Activated T-cell treated with anti-CD3 and anti-CD28 coated beads, Interleukin-2, amount 50 U/mL, for 72 hours (primary cell): ENCODE data around the gene PDGFB. TPM values are rescaled to one million over a fixed set of nuclear protein-coding genes. Genes with fewer than 3 reads are reported as not detected.

Experiments
- ATAC-seq, 2 donors: fragments of 150-1000 bp; cut with Tn5 transposase; replicated peaks in 1 of 2; 2 replicates each; pipeline ENCODE4 v1.10.0; 2021; ENCODE audit warnings: moderate library complexity in 2 of 2, mild to moderate bottlenecking in 1 of 2
- DNase-seq, 2 donors: peaks; one replicate each; pipeline ENCODE4 v3.0.0; 2021 to 2022; ENCODE audit warnings: mixed read lengths in 1 of 2
- H3K27ac Mint-ChIP-seq: one replicate; pipeline ENCODE4 v1.8.0; 2022; ENCODE audit warnings: mild to moderate bottlenecking, moderate library complexity, mixed read lengths
- H3K27me3 Mint-ChIP-seq: one replicate; pipeline ENCODE4 v1.8.0; 2022; ENCODE audit warnings: low read depth, mixed read lengths
- H3K36me3 Mint-ChIP-seq, 2 donors: one replicate each; pipeline ENCODE4 v1.8.0; 2022; ENCODE audit warnings: mixed read lengths in 2 of 2, mild to moderate bottlenecking in 1 of 2; ENCODE audit not compliant: insufficient read depth in 2 of 2
- H3K4me1 Mint-ChIP-seq: one replicate; pipeline ENCODE4 v1.8.0; 2022; ENCODE audit warnings: low read depth, mixed read lengths
- H3K4me3 Mint-ChIP-seq, 2 donors: one replicate each; pipeline ENCODE4 v1.8.0; 2022; ENCODE audit warnings: mild to moderate bottlenecking in 2 of 2, mixed read lengths in 2 of 2, moderate library complexity in 2 of 2
- H3K9me3 Mint-ChIP-seq, 2 donors: one replicate each; pipeline ENCODE4 v1.8.0; 2022; ENCODE audit warnings: mixed read lengths in 2 of 2
- total RNA-seq, 2 donors: library from RNA; stranded (reverse); gene quantifications; one replicate each; pipeline ENCODE4 v1.2.3, GENCODE V29; 2022

Gene PDGFB
- total RNA-seq, 2 donors from 2014 or later: 2.9 to 4.6 TPM

GRCh38 chr22:39229688-39230260, 15.0 kb downstream of the PDGFB start:
- peaks cover 28% of the 10 kb centered on the region for H3K27me3 Mint-ChIP-seq
- DNase-seq (no peak), ATAC-seq (no peak)
- H3K4me3 Mint-ChIP-seq: no peak overlapping the region
- H3K9me3 Mint-ChIP-seq: no peaks in the 10 kb centered on the region
- H3K27ac Mint-ChIP-seq: no peak overlapping the region
- no peaks in the 10 kb centered on the region for H3K36me3 Mint-ChIP-seq
- H3K4me1 Mint-ChIP-seq: peaks cover 28% of the 10 kb centered on the region

- ATAC-seq: no peak
- H3K4me1 Mint-ChIP-seq: peaks cover 26% of the 10 kb centered on the region
- H3K36me3 Mint-ChIP-seq: peaks cover 0 to 2% of the 10 kb centered on the region in 2 donors
- peaks cover 26% of the 10 kb centered on the region for H3K27me3 Mint-ChIP-seq
- H3K4me3 Mint-ChIP-seq: no peak overlapping the region
- no peak overlapping the region for H3K27ac Mint-ChIP-seq
- no peak for DNase-seq
- H3K9me3 Mint-ChIP-seq: no peaks in the 10 kb centered on the region
Measured at GRCh38 chr22:39229075-39229474, 15.7 kb downstream of the PDGFB start.

GRCh38 chr22:39227542-39228272, 17.1 kb downstream of the PDGFB start:
- ATAC-seq (no peak), DNase-seq (no peak)
- H3K9me3 Mint-ChIP-seq: no peaks in the 10 kb centered on the region
- H3K27ac Mint-ChIP-seq: no peak overlapping the region
- H3K36me3 Mint-ChIP-seq: peaks cover 0 to 2% of the 10 kb centered on the region in 2 donors
- peaks cover 19% of the 10 kb centered on the region for H3K4me1 Mint-ChIP-seq
- no peak overlapping the region for H3K4me3 Mint-ChIP-seq
- H3K27me3 Mint-ChIP-seq: peaks cover 34% of the 10 kb centered on the region

GRCh38 chr22:39226353-39226752, 18.4 kb downstream of the PDGFB start:
- no peaks in the 10 kb centered on the region for H3K9me3 Mint-ChIP-seq
- H3K27ac Mint-ChIP-seq: no peak overlapping the region
- peaks cover 28% of the 10 kb centered on the region for H3K27me3 Mint-ChIP-seq
- peaks cover 17% of the 10 kb centered on the region for H3K4me1 Mint-ChIP-seq
- no peak for ATAC-seq
- no peak overlapping the region for H3K4me3 Mint-ChIP-seq
- H3K36me3 Mint-ChIP-seq: peaks cover 0 to 2% of the 10 kb centered on the region in 2 donors
- no peak for DNase-seq

GRCh38 chr22:39225591-39225990, 19.2 kb downstream of the PDGFB start:
- ATAC-seq (no peak), DNase-seq (no peak)
- Mint-ChIP-seq H3K9me3 (no peaks in the 10 kb centered on the region), H3K27me3 (peaks cover 33% of the 10 kb centered on the region), H3K4me3 (no peak overlapping the region), H3K36me3 (peaks cover 0 to 2% of the 10 kb centered on the region in 2 donors), H3K4me1 (peaks cover 21% of the 10 kb centered on the region), H3K27ac (no peak overlapping the region)

GRCh38 chr22:39224550-39224949, 20.2 kb downstream of the PDGFB start:
- no peak for DNase-seq
- peaks cover 0 to 2% of the 10 kb centered on the region in 2 donors for H3K36me3 Mint-ChIP-seq
- peaks cover 0 to 3% of the 10 kb centered on the region in 2 donors for H3K9me3 Mint-ChIP-seq
- peaks cover 36% of the 10 kb centered on the region for H3K27me3 Mint-ChIP-seq
- H3K27ac Mint-ChIP-seq: no peak overlapping the region
- H3K4me3 Mint-ChIP-seq: no peak overlapping the region
- no peak for ATAC-seq
- peaks cover 16% of the 10 kb centered on the region for H3K4me1 Mint-ChIP-seq

- Mint-ChIP-seq H3K27ac (no peak overlapping the region), H3K36me3 (peaks cover 0 to 2% of the 10 kb centered on the region in 2 donors), H3K4me3 (no peak overlapping the region), H3K9me3 (peaks cover 0 to 3% of the 10 kb centered on the region in 2 donors), H3K27me3 (peaks cover 34% of the 10 kb centered on the region), H3K4me1 (peaks cover 16% of the 10 kb centered on the region)
- no peak for DNase-seq
- ATAC-seq: no peak
Measured at GRCh38 chr22:39223091-39223710, 21.6 kb downstream of the PDGFB start.

GRCh38 chr22:39221999-39222686, 22.6 kb downstream of the PDGFB start:
- Mint-ChIP-seq H3K4me3 (no peak overlapping the region), H3K27ac (no peak overlapping the region), H3K36me3 (peaks cover 0 to 2% of the 10 kb centered on the region in 2 donors), H3K4me1 (peaks cover 16% of the 10 kb centered on the region), H3K27me3 (peaks cover 37% of the 10 kb centered on the region), H3K9me3 (peaks cover 0 to 3% of the 10 kb centered on the region in 2 donors)
- ATAC-seq (no peak), DNase-seq (no peak)

GRCh38 chr22:39220890-39221850, 23.6 kb downstream of the PDGFB start:
- Mint-ChIP-seq H3K36me3 (peaks cover 0 to 2% of the 10 kb centered on the region in 2 donors), H3K9me3 (peaks cover 0 to 3% of the 10 kb centered on the region in 2 donors), H3K27ac (no peak overlapping the region), H3K4me1 (peaks cover 16% of the 10 kb centered on the region), H3K4me3 (no peak overlapping the region), H3K27me3 (peaks cover 41% of the 10 kb centered on the region)
- DNase-seq (no peak), ATAC-seq (no peak)

GRCh38 chr22:39220450-39220849, 24.3 kb downstream of the PDGFB start:
- peaks cover 41% of the 10 kb centered on the region for H3K27me3 Mint-ChIP-seq
- H3K27ac Mint-ChIP-seq: no peak overlapping the region
- DNase-seq (no peak), ATAC-seq (no peak)
- peaks cover 20% of the 10 kb centered on the region for H3K4me1 Mint-ChIP-seq
- peaks cover 0 to 3% of the 10 kb centered on the region in 2 donors for H3K9me3 Mint-ChIP-seq
- H3K4me3 Mint-ChIP-seq: no peak overlapping the region
- H3K36me3 Mint-ChIP-seq: peaks cover 0 to 2% of the 10 kb centered on the region in 2 donors

- Mint-ChIP-seq H3K4me3 (no peak overlapping the region), H3K36me3 (peaks cover 0 to 2% of the 10 kb centered on the region in 2 donors), H3K27ac (no peak overlapping the region), H3K9me3 (peaks cover 0 to 3% of the 10 kb centered on the region in 2 donors), H3K4me1 (peaks cover 20% of the 10 kb centered on the region), H3K27me3 (peaks cover 44% of the 10 kb centered on the region)
- ATAC-seq (no peak), DNase-seq (no peak)
Measured at GRCh38 chr22:39219071-39220039, 25.4 kb downstream of the PDGFB start.
